ENCODE measurements around the gene ZNF532.

- no peak for TF ChIP-seq CTCF (IDR thresholded peaks at IDR 0.05; ENCODE audit: low read length)
- no peak for TF ChIP-seq EZH2 (optimal IDR thresholded peaks at IDR 0.05; ENCODE audit: low read depth, low read length)
Observed at GRCh38 chr18:58970943-58971790, 106.5 kb downstream of the ZNF532 start.
